OCI-LY7 (cell line): ENCODE results near the gene NUDT22. TPM values are rescaled to one million over a fixed set of nuclear protein-coding genes. Genes with fewer than 3 reads are reported as not detected.

Experiments used
- BruUV-seq: library from RNA; stranded (reverse); fragments of 400-500 nt; replicated peaks from 2 replicates; lab custom pipeline; 2021; lab: Mats Ljungman, UMichigan
- CTCF ChIA-PET: fragments of 300-600 bp; sonication (Branson Sonifier 250); formaldehyde crosslinking; loops from one replicate; lab custom pipeline; 2022; ENCODE audit warnings: antibody characterized with exemption; ENCODE audit not compliant: unreplicated experiment; lab: Charles Lee
- POLR2A ChIA-PET: fragments of 300-600 bp; sonication (Branson Sonifier 250); formaldehyde crosslinking; loops from one replicate; lab custom pipeline; 2022; ENCODE audit warnings: antibody characterized with exemption; lab: Charles Lee
- DNase-seq: peaks from one replicate; pipeline ENCODE4 v3.0.0-alpha.2; 2015; ENCODE audit warnings: low spot score
- H2AFZ ChIP-seq: fragments of 200-600 bp; sonication (generic), shearing (Covaris generic); 2 replicates; pipeline ENCODE4 v1.6.1; 2014; ENCODE audit warnings: mild to moderate bottlenecking, antibody characterized with exemption, low read length, moderate library complexity
- H3K27ac ChIP-seq: fragments of 200-600 bp; sonication (generic); 2 replicates; pipeline ENCODE4 v1.5.1; 2014; ENCODE audit warnings: mixed run types, low read depth, mild to moderate bottlenecking, moderate library complexity, low read length, inconsistent platforms; ENCODE audit not compliant: poor library complexity, severe bottlenecking
- H3K36me3 ChIP-seq: fragments of 200-600 bp; sonication (generic); 2 replicates; pipeline ENCODE4 v1.6.1; 2014; ENCODE audit warnings: mild to moderate bottlenecking, antibody characterized with exemption, low read length, moderate library complexity, mixed read lengths; ENCODE audit not compliant: insufficient read depth
- H3K4me1 ChIP-seq: fragments of 200-600 bp; sonication (generic); 2 replicates; pipeline ENCODE4 v1.5.1; 2014; ENCODE audit warnings: mild to moderate bottlenecking, low read length; ENCODE audit not compliant: insufficient read depth, poor library complexity, severe bottlenecking
- H3K4me2 ChIP-seq: fragments of 200-600 bp; sonication (generic); 2 replicates; pipeline ENCODE4 v1.6.1; 2014; ENCODE audit warnings: mild to moderate bottlenecking, low read length
- H3K4me3 ChIP-seq: fragments of 200-600 bp; sonication (generic); 2 replicates; pipeline ENCODE4 v1.5.1; 2014; ENCODE audit warnings: mild to moderate bottlenecking, low read depth, low read length; ENCODE audit not compliant: poor library complexity, severe bottlenecking
- H3K79me2 ChIP-seq: fragments of 200-600 bp; sonication (generic); 2 replicates; pipeline ENCODE4 v1.6.1; 2016; ENCODE audit warnings: low read depth, mild to moderate bottlenecking, low read length, moderate library complexity, mixed read lengths; ENCODE audit not compliant: insufficient read depth
- H3K9me2 ChIP-seq: fragments of 200-600 bp; sonication (generic); 2 replicates; pipeline ENCODE4 v1.6.1; 2016; ENCODE audit warnings: mild to moderate bottlenecking, low read length, mixed read lengths; ENCODE audit not compliant: insufficient read depth
- H3K9me3 ChIP-seq: fragments of 200-600 bp; sonication (generic); 2 replicates; pipeline ENCODE4 v1.6.1; 2014; ENCODE audit warnings: mild to moderate bottlenecking, mixed run types, low read length, mixed read lengths
- H4K20me1 ChIP-seq: fragments of 200-600 bp; sonication (generic); 2 replicates; pipeline ENCODE4 v1.6.1; 2014; ENCODE audit warnings: mild to moderate bottlenecking, antibody characterized with exemption, low read length, moderate library complexity, mixed read lengths; ENCODE audit not compliant: insufficient read depth
- EZH2phosphoT487 ChIP-seq: fragments of 200-600 bp; sonication (generic); IDR thresholded peaks from 2 replicates; pipeline ENCODE4 v1.6.1; 2018; ENCODE audit warnings: low read depth, borderline replicate concordance, mild to moderate bottlenecking, mixed run types, antibody characterized with exemption, low read length, moderate library complexity, mixed read lengths
- intact Hi-C: fragments of 100-400 bp; cut with micrococcal nuclease; formaldehyde crosslinking; loops from one replicate; pipeline ENCODE4 v1.10.0; 2022; ENCODE audit not compliant: unreplicated experiment
- total RNA-seq, 2 experiments: library from RNA; depleted of rRNA in 1 of 2; stranded (reverse); fragments of >200 nt in 1 of 2; shearing (Covaris generic) in 1 of 2; gene quantifications; 2 replicates each; pipeline ENCODE4 v1.2.3, GENCODE V29; 2014 to 2022
- TF ChIP-seq, protein P1 (sequence below): fragments of 200-600 bp; sonication (generic); conservative IDR thresholded peaks from 2 replicates; pipeline ENCODE4 v1.5.1; 2014; ENCODE audit warnings: mild to moderate bottlenecking, antibody characterized with exemption, low read length, moderate library complexity, mixed read lengths

The NUDT22 gene
- total RNA-seq, 2 experiments from 2014 or later = 81.4 to 98.4 TPM

DNA sequence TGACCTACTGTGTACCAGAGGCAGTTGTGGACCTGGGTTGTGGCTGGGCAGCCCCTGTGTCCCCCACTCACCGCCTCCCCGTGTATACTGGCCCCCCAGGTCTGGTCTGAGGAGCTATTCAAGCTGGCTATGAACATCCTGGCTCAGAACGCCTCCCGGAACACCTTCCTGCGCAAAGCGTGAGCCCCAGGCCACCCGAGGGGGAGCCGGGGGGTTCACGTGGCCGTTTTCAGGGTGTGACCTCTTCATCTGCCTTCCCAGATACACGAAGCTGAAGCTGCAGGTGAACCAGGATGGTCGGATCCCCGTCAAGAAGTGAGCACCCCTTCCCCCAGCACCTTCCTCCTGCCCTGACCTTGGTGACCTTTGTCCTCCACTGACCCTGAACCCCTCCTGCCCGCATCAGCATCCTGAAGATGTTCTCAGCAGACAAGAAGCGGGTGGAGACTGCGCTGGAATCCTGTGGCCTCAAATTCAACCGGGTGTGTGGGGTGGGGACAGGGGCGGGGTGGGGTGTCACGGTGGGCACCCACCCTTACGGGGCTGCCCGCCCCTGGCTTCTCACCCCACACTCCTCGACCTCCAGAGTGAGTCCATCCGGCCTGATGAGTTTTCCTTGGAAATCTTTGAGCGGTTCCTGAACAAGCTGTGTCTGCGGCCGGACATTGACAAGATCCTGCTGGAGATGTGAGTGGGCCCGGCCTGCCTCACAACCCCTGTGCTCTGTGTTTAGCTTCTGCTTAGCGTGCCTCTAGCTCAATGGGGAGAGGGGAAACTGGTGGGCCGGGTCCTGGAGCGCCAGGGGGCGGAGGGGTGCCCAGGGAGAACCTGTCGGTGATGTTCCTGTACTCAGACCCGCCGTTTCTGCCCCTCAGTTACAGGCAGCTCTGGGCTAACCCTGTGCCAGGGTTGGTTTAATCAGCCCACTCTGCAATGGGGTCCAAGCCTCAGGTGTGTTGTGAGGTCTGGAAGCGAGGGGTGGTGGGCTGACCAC lies 29.4 kb downstream of the NUDT22 start:
- no TSS peak for BruUV-seq
- no peak overlapping the region for H3K27ac ChIP-seq
- no peaks in the 10 kb centered on the region for H3K9me3 ChIP-seq
- intact Hi-C loops = no loop called here
- DNase-seq = no peak
- ChIA-PET POLR2A (no interaction called here), CTCF (no interaction called here)
- H4K20me1 ChIP-seq = no peaks in the 10 kb centered on the region
- H3K79me2 ChIP-seq = no peaks in the 10 kb centered on the region
- H3K4me2 ChIP-seq = no peak overlapping the region
- no peaks in the 10 kb centered on the region for H3K9me2 ChIP-seq
- no peak overlapping the region for H3K4me3 ChIP-seq
- no peaks in the 10 kb centered on the region for H3K36me3 ChIP-seq
- peaks cover 25% of the 10 kb centered on the region for H3K4me1 ChIP-seq
- H2AFZ ChIP-seq = no peak overlapping the region
- TF ChIP-seq, protein P1, sequence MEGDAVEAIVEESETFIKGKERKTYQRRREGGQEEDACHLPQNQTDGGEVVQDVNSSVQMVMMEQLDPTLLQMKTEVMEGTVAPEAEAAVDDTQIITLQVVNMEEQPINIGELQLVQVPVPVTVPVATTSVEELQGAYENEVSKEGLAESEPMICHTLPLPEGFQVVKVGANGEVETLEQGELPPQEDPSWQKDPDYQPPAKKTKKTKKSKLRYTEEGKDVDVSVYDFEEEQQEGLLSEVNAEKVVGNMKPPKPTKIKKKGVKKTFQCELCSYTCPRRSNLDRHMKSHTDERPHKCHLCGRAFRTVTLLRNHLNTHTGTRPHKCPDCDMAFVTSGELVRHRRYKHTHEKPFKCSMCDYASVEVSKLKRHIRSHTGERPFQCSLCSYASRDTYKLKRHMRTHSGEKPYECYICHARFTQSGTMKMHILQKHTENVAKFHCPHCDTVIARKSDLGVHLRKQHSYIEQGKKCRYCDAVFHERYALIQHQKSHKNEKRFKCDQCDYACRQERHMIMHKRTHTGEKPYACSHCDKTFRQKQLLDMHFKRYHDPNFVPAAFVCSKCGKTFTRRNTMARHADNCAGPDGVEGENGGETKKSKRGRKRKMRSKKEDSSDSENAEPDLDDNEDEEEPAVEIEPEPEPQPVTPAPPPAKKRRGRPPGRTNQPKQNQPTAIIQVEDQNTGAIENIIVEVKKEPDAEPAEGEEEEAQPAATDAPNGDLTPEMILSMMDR = no peak
- no peak for TF ChIP-seq EZH2phosphoT487

DNA sequence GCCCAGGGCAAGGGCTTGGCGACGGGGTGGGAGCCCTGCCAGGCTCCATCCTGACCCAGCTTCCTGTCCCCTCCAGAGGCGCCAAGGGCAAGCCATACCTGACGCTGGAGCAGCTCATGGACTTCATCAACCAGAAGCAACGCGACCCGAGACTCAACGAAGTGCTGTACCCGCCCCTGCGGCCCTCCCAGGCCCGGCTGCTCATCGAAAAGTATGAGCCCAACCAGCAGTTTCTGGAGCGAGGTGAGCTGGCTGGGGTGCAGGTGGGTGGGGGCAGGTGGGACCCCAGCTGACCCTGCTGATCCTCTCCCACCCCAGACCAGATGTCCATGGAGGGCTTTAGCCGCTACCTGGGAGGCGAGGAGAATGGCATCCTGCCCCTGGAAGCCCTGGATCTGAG lies 30.2 kb downstream of the NUDT22 start:
- H4K20me1 ChIP-seq = no peaks in the 10 kb centered on the region
- H3K27ac ChIP-seq = no peak overlapping the region
- peaks cover 17% of the 10 kb centered on the region for H3K4me1 ChIP-seq
- POLR2A ChIA-PET = interaction anchor here (0.6 to 1.0 kb wide), 2 partner anchors 14 to 71 kb away, joined by 3 to 4 read pairs; no protein-coding TSS in a partner anchor
- no peak for TF ChIP-seq EZH2phosphoT487
- TF ChIP-seq, protein P1 = no peak
- no peaks in the 10 kb centered on the region for H3K9me3 ChIP-seq
- H2AFZ ChIP-seq = no peak overlapping the region
- H3K4me2 ChIP-seq = no peak overlapping the region
- no peak for DNase-seq
- H3K79me2 ChIP-seq = no peaks in the 10 kb centered on the region
- H3K4me3 ChIP-seq = no peak overlapping the region
- BruUV-seq = no TSS peak
- intact Hi-C loops = no loop called here
- CTCF ChIA-PET = no interaction called here
- H3K9me2 ChIP-seq = no peaks in the 10 kb centered on the region
- no peaks in the 10 kb centered on the region for H3K36me3 ChIP-seq

DNA sequence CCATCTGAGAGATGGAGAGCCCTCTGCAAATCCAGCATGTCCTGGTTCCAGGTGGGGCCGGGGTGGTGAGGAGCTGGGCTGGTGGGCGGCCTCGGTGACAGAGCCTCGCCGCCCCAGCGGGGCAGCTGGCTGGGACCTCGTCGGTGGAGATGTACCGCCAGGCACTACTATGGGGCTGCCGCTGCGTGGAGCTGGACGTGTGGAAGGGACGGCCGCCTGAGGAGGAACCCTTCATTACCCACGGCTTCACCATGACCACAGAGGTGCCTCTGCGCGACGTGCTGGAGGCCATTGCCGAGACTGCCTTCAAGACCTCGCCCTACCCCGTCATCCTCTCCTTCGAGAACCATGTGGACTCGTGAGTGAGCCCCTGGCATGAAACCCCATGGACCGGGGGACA lies 32.3 kb downstream of the NUDT22 start:
- intact Hi-C loops = no loop called here
- CTCF ChIA-PET = interaction anchor here (0.7 kb wide), 1 partner anchor 9 kb away, joined by 3 read pairs; no protein-coding TSS in a partner anchor
- no peaks in the 10 kb centered on the region for H4K20me1 ChIP-seq

More for the DNA sequence above, 32.3 kb downstream of the NUDT22 start:
- Histone ChIP-seq H3K9me3 (no peaks in the 10 kb centered on the region), H3K36me3 (no peaks in the 10 kb centered on the region), H3K4me2 (no peak overlapping the region), H2AFZ (no peak overlapping the region), H3K4me1 (no peaks in the 10 kb centered on the region), H3K27ac (no peak overlapping the region), H3K9me2 (no peaks in the 10 kb centered on the region), H3K4me3 (no peak overlapping the region), H3K79me2 (no peaks in the 10 kb centered on the region)
- BruUV-seq = no TSS peak
- POLR2A ChIA-PET = no interaction called here
- TF ChIP-seq, protein P1 = no peak
- no peak for TF ChIP-seq EZH2phosphoT487
- DNase-seq = no peak
